Measurements from ENCODE around the gene FIGLA. TPM values are rescaled to one million over a fixed set of nuclear protein-coding genes. Genes with fewer than 3 reads are reported as not detected.

The FIGLA gene
- total RNA-seq, 1 donor = not detected

DNA sequence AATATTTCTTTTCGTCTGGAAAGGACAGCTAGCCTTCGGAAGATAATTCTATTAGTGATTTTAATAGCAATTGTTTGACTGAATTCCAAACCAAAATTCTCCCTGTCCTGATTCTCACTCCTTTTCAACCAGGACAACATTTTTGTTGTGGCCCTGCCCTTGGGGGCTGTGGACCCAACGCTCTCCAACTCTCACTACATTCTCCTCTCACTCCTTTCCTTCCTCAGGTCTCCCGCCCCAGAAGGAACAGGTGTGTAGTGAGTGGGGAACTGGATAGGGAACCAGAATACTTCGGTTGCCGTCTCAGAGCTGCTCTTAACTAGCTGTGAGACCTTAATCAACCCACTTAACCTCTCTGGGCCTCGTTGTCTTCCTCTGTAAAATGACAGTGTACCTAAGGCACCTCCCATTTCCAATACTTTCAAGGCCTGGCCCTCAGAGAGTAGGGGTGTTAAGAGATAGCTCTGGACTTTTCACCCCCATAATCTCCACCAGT lies 21.8 kb downstream of the FIGLA start:
- Histone ChIP-seq H3K4me1 (ENCODE audit: insufficient read depth, low read length) (peaks cover 18% of the 10 kb centered on the region), H3K9me3 (ENCODE audit: low read depth, low read length) (no peaks in the 10 kb centered on the region), H3K4me3 (ENCODE audit: low read length) (no peak overlapping the region), H3K27me3 (ENCODE audit: insufficient read depth, low read length) (peaks cover 60% of the 10 kb centered on the region)

DNA sequence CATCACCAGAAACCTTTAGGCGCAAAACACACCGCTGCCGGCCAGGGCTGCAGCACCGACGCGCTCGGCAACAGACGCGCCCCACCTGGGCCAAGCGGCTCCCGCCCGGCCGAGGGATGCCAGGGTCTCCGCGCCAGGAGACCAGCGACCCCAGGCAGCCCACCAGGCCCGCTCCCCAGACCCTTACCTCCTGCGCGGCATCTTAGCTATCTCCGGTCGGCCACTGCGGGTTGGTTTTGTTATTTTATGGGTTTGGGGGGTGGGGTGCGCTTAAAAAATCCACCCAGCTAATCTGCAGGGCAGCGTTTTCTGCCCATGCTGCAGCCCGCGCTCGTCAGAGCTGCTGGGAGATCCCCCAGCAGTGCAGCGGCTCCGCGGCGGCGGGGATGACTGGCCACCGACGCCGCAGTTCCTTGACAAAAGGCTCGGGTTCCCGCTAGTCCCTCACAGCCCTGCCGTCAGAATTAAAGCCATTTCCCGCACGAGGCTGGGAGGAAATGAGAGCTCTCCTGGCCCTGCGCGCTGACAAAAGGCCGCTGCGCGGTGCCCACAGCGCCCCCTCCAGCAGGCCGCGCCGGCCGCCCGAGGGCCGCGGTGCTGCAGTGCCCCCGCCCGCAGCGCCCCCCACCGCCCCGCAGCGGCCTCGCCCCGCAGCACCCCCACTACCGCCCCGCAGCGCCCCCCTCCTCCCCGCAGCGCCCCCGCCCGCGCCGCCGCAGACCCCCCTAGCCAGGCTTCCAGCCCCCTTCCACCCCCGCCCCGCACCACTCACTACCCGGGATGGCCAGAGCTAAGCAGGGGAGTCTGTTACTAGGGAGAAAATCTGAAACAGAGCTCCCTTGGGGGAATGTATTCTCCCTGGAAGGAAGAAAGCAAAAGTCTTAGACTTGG lies 22.5 kb downstream of the FIGLA start, which contains the start of gene ADD2:
ADD2 (minus strand) TSS at position 502 of the 891 bp plus-strand sequence. CDS start 61,792 bp downstream, outside the sequence.
- Histone ChIP-seq H3K4me3 (ENCODE audit: low read length) (peak within 1 kb of the TSS; percentile 43), H3K9me3 (ENCODE audit: low read depth, low read length) (no peaks in the 10 kb centered on the region), H3K27me3 (ENCODE audit: insufficient read depth, low read length) (peaks cover 55% of the 10 kb centered on the region), H3K4me1 (ENCODE audit: insufficient read depth, low read length) (peaks cover 18% of the 10 kb centered on the region)

DNA sequence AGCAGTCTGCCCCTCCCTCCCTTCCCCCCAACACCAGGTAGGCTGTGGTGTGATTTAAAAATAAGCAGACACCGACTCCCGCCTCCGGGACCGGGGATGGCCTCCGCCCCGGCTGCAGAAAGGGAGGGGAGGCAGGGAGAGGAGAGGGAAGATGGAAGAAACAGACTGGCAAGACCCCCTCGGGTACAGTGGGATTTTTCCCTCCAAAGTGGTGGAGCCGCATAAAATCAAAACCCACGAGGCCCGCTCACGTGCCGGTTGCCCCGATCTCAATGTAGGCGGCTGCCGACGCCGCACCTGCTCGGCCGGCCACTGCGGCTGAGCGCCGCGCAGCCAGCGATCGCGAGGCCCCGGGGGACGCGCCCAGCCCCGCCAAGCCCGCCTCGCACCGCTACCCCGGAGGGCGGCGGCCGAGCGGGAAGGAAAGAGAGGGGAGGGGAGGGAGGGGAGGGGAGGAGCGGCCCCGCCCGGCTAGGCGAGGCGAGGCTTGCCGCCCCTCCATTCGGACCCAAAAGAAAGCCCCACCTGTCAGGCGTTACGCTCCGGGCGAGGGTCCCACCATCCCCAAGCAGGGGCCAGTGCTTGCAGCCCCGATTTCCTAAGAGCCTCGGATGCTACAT lies 23.3 kb downstream of the FIGLA start:
- H3K9me3 ChIP-seq (ENCODE audit: low read depth, low read length) = no peaks in the 10 kb centered on the region
- H3K27me3 ChIP-seq (ENCODE audit: insufficient read depth, low read length) = peaks cover 55% of the 10 kb centered on the region
- H3K4me1 ChIP-seq (ENCODE audit: insufficient read depth, low read length) = peaks cover 18% of the 10 kb centered on the region
- H3K4me3 ChIP-seq (ENCODE audit: low read length) = peak overlapping the region; percentile 43

- peaks cover 18% of the 10 kb centered on the region for H3K4me1 ChIP-seq (ENCODE audit: insufficient read depth, low read length)
- H3K4me3 ChIP-seq (ENCODE audit: low read length) = peak overlapping the region; percentile 43
- H3K27me3 ChIP-seq (ENCODE audit: insufficient read depth, low read length) = peaks cover 55% of the 10 kb centered on the region
These were observed 23.9 kb downstream of the FIGLA start for GRCh38 chr2:70766357-70767078.

GRCh38 chr2:70765507-70765906 lies 24.9 kb downstream of the FIGLA start:
- peaks cover 53% of the 10 kb centered on the region for H3K27me3 ChIP-seq (ENCODE audit: insufficient read depth, low read length)
- no peak overlapping the region for H3K4me3 ChIP-seq (ENCODE audit: low read length)
- H3K4me1 ChIP-seq (ENCODE audit: insufficient read depth, low read length) = peaks cover 18% of the 10 kb centered on the region
- H3K9me3 ChIP-seq (ENCODE audit: low read depth, low read length) = no peaks in the 10 kb centered on the region

More at GRCh38 chr2:70766357-70767078, 23.9 kb downstream of the FIGLA start:
- no peaks in the 10 kb centered on the region for H3K9me3 ChIP-seq (ENCODE audit: low read depth, low read length)

DNA sequence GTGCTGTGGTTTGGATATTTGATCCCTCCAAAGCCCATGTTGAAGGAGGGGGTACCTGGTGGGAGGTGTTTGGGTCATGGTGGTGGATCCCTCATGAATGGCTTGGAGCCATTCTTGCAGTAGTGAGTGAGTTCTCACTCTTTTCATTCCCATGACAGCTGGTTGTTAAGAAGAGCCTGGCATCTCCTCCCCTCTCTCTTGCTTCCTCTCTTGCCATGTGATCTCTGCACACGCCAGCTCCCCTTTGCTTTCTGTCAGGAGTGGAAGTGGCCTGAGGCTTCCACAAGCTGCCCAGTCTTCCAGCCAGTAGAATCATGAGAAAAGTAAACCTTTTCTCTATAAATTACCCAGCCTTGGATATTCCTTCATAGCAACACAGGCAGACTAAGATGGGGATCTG lies 31.0 kb downstream of the FIGLA start:
- no peaks in the 10 kb centered on the region for H3K9me3 ChIP-seq (ENCODE audit: low read depth, low read length)
- no peaks in the 10 kb centered on the region for H3K4me1 ChIP-seq (ENCODE audit: insufficient read depth, low read length)
- H3K27me3 ChIP-seq (ENCODE audit: insufficient read depth, low read length) = peaks cover 6% of the 10 kb centered on the region
- no peak overlapping the region for H3K4me3 ChIP-seq (ENCODE audit: low read length)

GRCh38 chr2:70757966-70758365 lies 32.5 kb downstream of the FIGLA start:
- Histone ChIP-seq H3K27me3 (ENCODE audit: insufficient read depth, low read length) (peaks cover 3% of the 10 kb centered on the region), H3K9me3 (ENCODE audit: low read depth, low read length) (no peaks in the 10 kb centered on the region), H3K4me1 (ENCODE audit: insufficient read depth, low read length) (no peaks in the 10 kb centered on the region), H3K4me3 (ENCODE audit: low read length) (no peak overlapping the region)

DNA sequence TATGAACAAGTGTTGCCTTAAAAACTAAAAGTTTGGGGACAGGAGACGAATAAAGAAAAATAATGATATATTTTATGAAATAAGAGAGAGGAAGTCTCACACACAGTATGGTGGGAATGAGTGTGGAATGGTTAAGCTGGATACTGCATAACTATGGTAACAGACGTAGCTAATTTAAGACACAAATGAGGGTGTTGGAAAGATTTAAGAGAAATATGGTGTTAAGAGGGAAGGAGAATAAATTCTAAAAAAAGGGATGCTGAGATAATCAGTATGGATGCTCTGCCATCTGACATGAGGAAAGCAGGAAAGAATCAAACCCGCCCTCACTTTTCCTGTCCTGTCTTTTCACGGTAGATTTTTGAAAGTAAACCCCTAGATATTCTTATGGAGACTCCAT lies 33.1 kb downstream of the FIGLA start:
- H3K4me3 ChIP-seq (ENCODE audit: low read length) = no peak overlapping the region
- no peaks in the 10 kb centered on the region for H3K9me3 ChIP-seq (ENCODE audit: low read depth, low read length)
- peaks cover 3% of the 10 kb centered on the region for H3K27me3 ChIP-seq (ENCODE audit: insufficient read depth, low read length)
- H3K4me1 ChIP-seq (ENCODE audit: insufficient read depth, low read length) = no peaks in the 10 kb centered on the region

GRCh38 chr2:70756128-70756527 lies 34.3 kb downstream of the FIGLA start:
- no peak overlapping the region for H3K4me3 ChIP-seq (ENCODE audit: low read length)
- no peaks in the 10 kb centered on the region for H3K9me3 ChIP-seq (ENCODE audit: low read depth, low read length)
- peaks cover 3% of the 10 kb centered on the region for H3K27me3 ChIP-seq (ENCODE audit: insufficient read depth, low read length)
- no peaks in the 10 kb centered on the region for H3K4me1 ChIP-seq (ENCODE audit: insufficient read depth, low read length)

- Histone ChIP-seq H3K27me3 (ENCODE audit: insufficient read depth, low read length) (peaks cover 3% of the 10 kb centered on the region), H3K4me1 (ENCODE audit: insufficient read depth, low read length) (no peaks in the 10 kb centered on the region), H3K4me3 (ENCODE audit: low read length) (no peak overlapping the region), H3K9me3 (ENCODE audit: low read depth, low read length) (no peaks in the 10 kb centered on the region)
These were observed 36.5 kb downstream of the FIGLA start for GRCh38 chr2:70753902-70754301.

DNA sequence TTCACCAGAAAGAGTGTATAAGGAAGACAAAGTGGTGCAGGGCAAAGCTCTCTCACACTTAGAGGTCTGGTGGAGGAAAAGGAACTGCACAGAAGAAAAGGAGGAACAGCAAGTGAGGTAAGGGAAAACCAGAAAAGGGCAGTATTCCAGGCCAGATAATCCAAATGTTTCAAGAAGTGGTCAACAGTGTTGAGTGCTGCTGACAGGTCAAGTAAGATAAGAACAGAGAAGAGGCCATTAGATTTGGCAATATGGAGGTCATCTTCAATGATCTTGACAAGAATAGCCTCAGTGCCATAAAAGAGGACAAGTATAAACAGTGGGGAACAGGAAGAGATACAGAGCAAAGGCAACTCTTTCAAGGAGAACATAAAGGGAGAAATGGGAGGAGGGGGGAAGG lies 37.4 kb downstream of the FIGLA start:
- peaks cover 3% of the 10 kb centered on the region for H3K27me3 ChIP-seq (ENCODE audit: insufficient read depth, low read length)
- no peak overlapping the region for H3K4me3 ChIP-seq (ENCODE audit: low read length)
- no peaks in the 10 kb centered on the region for H3K4me1 ChIP-seq (ENCODE audit: insufficient read depth, low read length)
- no peaks in the 10 kb centered on the region for H3K9me3 ChIP-seq (ENCODE audit: low read depth, low read length)

GRCh38 chr2:70752396-70752795 lies 38.0 kb downstream of the FIGLA start:
- no peaks in the 10 kb centered on the region for H3K9me3 ChIP-seq (ENCODE audit: low read depth, low read length)
- H3K4me3 ChIP-seq (ENCODE audit: low read length) = no peak overlapping the region
- H3K27me3 ChIP-seq (ENCODE audit: insufficient read depth, low read length) = peaks cover 3% of the 10 kb centered on the region
- H3K4me1 ChIP-seq (ENCODE audit: insufficient read depth, low read length) = no peaks in the 10 kb centered on the region

- peaks cover 3% of the 10 kb centered on the region for H3K27me3 ChIP-seq (ENCODE audit: insufficient read depth, low read length)
These were observed 38.6 kb downstream of the FIGLA start for GRCh38 chr2:70751881-70752280.

GRCh38 chr2:70750320-70750719 lies 40.1 kb downstream of the FIGLA start:
- H3K27me3 ChIP-seq (ENCODE audit: insufficient read depth, low read length) = peaks cover 2% of the 10 kb centered on the region
- no peaks in the 10 kb centered on the region for H3K4me1 ChIP-seq (ENCODE audit: insufficient read depth, low read length)
- H3K9me3 ChIP-seq (ENCODE audit: low read depth, low read length) = no peaks in the 10 kb centered on the region
- H3K4me3 ChIP-seq (ENCODE audit: low read length) = no peak overlapping the region

More at GRCh38 chr2:70751881-70752280, 38.6 kb downstream of the FIGLA start:
- Histone ChIP-seq H3K4me1 (ENCODE audit: insufficient read depth, low read length) (no peaks in the 10 kb centered on the region), H3K9me3 (ENCODE audit: low read depth, low read length) (no peaks in the 10 kb centered on the region), H3K4me3 (ENCODE audit: low read length) (no peak overlapping the region)

Measured in mononuclear cell (primary cell).